Testis (tissue), 5 donors: ENCODE measurements around the gene C22orf23. TPM values are rescaled to one million over a fixed set of nuclear protein-coding genes. Genes with fewer than 3 reads are reported as not detected.

Experiments
- DNase-seq: peaks from one replicate; pipeline ENCODE4 v3.0.0-alpha.2; 2019
- H3K27ac ChIP-seq, 2 donors: fragments of 200-600 bp; sonication (generic); one replicate each; pipeline ENCODE4 v1.5.1; 2019
- H3K27me3 ChIP-seq: fragments of 200-600 bp; sonication (generic); one replicate; pipeline ENCODE4 v1.5.1; 2019
- H3K36me3 ChIP-seq: fragments of 200-600 bp; sonication (generic); one replicate; pipeline ENCODE4 v1.5.1; 2017; ENCODE audit warnings: low read depth; ENCODE audit errors: missing control alignments
- H3K4me1 ChIP-seq: fragments of 200-600 bp; sonication (generic); one replicate; pipeline ENCODE4 v1.5.1; 2019
- H3K4me3 ChIP-seq, 2 donors: fragments of 200-600 bp; sonication (generic); one replicate each; pipeline ENCODE4 v1.5.1; 2017 to 2019
- H3K9me3 ChIP-seq: fragments of 200-600 bp; sonication (generic); one replicate; pipeline ENCODE4 v1.5.1; 2017
- POLR2A ChIP-seq: fragments of 450-650 bp; IDR thresholded peaks from one replicate; pipeline ENCODE4 v1.6.1; 2017; ENCODE audit warnings: antibody characterized with exemption, mild to moderate bottlenecking, moderate library complexity
- WGBS, 2 donors: methylation state at CpG; one replicate each; pipeline ENCODE4 v1.1.5; 2018; 5-methylcytosine and 5-hydroxymethylcytosine counted together
- intact Hi-C: fragments of 100-400 bp; cut with DNase I; formaldehyde crosslinking; loops from one replicate; pipeline ENCODE4 v1.15.1; 2023; ENCODE audit warnings: low total_unique reads
- long read RNA-seq, 2 donors: transcript quantifications; one replicate each; lab custom pipeline, GENCODE V29; 2026
- polyA plus RNA-seq: library from polyadenylated mRNA; stranded (reverse); fragments of 350-450 nt; fragmentation: Illumina TruSeq; extraction: RNeasy Lipid Tissue Mini Kit (QIAGEN cat#74804); gene quantifications from one replicate; pipeline ENCODE4 v1.2.3, GENCODE V29; 2014; ENCODE audit warnings: low read depth, low replicate concordance; ENCODE audit not compliant: insufficient read depth
- total RNA-seq, 2 donors: library from RNA; depleted of rRNA; stranded (reverse); fragments of >200 nt; gene quantifications; one replicate each; pipeline ENCODE4 v1.2.3, GENCODE V29; 2016
- TF ChIP-seq, protein P1 (sequence below), 3 experiments: fragments of 450-650 bp in 2 of 3; fragments of 200-600 bp in 1 of 3; sonication (generic) in 1 of 3; IDR thresholded peaks; one replicate each; pipeline ENCODE4 v1.5.1; 2016 to 2019; ENCODE audit warnings: antibody characterized with exemption in 3 of 3, mild to moderate bottlenecking in 2 of 3, moderate library complexity in 1 of 3

The C22orf23 gene
- total RNA-seq (10 to 100 TPM; 50.9 to 70.9 TPM), polyA plus RNA-seq (241 TPM)
- long read RNA-seq, donor 1, partial matches to known transcripts: 10 of 10 reads
- long read RNA-seq, donor 1, other reads (novel, unspliced or antisense): 0 of 10 reads
- long read RNA-seq, donor 2: 0 reads

DNA sequence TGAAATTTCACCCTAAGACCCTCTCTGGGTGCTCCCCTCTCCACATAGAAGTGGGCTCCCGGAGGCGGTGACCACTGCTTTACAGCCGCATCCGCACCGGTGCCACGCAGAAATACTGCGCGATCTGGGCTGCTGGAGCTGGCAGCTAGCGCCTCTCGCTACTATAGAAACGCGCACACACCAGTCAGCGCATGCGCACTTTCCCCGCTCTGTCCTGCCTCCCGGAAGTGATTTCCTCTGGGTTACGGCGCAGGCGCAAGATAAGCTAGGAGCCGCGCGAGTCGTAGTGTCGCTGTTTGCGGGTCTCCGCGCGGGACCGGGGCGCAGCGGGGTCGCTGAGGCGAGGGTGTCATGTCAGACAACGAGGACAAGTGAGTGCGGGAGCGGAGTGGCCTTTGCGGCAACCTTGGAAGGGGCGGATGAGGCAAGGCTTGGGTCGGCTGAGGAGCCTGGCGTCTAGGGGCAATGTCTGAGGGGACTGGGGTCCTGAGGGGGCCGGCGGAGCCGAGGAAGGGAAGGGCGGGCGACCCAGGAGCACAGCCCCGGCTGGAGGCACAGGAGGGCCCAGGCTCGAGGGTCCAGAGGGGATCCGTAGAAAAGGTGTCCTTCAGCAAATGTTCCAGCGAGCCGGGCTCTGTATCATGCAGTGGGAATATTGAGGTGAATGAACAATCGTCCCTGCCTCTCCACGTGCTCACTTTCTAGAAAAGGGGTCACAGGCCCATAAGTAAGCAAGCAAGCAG is at the start of gene C22orf23, which contains the start of gene POLR2F:
Gene C22orf23 (minus strand): TSS at position 165 of the 743 bp plus-strand sequence. CDS start 452 bp downstream, outside the sequence.
Gene POLR2F (plus strand): TSS at position 263 of the 743 bp plus-strand sequence. CDS start 89 bp downstream, at position 352.
- Histone ChIP-seq H3K4me1 (peaks cover 14% of the 10 kb centered on the region), H3K9me3 (no peaks in the 10 kb centered on the region), H3K36me3 (no peaks in the 10 kb centered on the region), H3K27ac (peak within 1 kb of the TSS; percentile 31 to 46), H3K27me3 (no peaks in the 10 kb centered on the region), H3K4me3 (peak within 1 kb of the TSS; percentile 87 to 88)
- WGBS, 2 donors: 0 to 1% methylated on average over 29 to 52 of the region's 52 CpGs
- TF ChIP-seq, protein P1, sequence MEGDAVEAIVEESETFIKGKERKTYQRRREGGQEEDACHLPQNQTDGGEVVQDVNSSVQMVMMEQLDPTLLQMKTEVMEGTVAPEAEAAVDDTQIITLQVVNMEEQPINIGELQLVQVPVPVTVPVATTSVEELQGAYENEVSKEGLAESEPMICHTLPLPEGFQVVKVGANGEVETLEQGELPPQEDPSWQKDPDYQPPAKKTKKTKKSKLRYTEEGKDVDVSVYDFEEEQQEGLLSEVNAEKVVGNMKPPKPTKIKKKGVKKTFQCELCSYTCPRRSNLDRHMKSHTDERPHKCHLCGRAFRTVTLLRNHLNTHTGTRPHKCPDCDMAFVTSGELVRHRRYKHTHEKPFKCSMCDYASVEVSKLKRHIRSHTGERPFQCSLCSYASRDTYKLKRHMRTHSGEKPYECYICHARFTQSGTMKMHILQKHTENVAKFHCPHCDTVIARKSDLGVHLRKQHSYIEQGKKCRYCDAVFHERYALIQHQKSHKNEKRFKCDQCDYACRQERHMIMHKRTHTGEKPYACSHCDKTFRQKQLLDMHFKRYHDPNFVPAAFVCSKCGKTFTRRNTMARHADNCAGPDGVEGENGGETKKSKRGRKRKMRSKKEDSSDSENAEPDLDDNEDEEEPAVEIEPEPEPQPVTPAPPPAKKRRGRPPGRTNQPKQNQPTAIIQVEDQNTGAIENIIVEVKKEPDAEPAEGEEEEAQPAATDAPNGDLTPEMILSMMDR (IDR thresholded peaks at IDR 0.05): no peak
- peak; percentile 23 for TF ChIP-seq POLR2A
- intact Hi-C loops: no loop called here
- peak; percentile 97 for DNase-seq

DNA sequence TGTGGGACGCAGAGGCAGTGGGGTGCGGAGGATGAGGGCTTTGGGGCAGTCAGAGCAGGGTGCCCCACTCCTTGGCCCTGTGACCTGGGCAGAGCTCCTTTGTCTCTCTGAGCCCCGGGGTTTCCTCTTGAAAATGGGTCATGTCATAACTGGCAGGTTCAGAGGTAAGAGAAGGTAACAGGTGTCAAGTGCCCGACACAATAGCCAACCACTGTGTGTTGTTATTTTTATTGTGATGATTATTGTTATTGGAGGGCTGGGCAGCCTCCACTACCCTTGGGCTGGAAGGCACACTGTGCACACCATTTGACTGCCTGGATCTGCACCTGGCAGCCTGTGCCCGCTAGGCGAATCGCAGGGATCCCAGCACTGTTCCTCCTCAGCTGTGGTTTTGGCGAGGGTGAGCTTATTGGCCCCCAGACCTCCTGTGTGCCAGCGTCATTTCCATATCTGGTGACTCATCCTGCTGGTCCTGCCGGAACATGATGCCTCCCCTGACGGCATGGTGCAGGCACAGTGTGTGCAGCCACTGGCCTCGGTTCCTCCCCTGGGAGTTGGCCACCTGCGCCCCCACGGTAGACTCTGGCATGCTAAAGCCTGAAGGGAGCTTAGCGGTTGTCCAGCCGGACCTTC is 46.4 kb upstream of the C22orf23 start:
- H3K27ac ChIP-seq: no peak overlapping the region

DNA sequence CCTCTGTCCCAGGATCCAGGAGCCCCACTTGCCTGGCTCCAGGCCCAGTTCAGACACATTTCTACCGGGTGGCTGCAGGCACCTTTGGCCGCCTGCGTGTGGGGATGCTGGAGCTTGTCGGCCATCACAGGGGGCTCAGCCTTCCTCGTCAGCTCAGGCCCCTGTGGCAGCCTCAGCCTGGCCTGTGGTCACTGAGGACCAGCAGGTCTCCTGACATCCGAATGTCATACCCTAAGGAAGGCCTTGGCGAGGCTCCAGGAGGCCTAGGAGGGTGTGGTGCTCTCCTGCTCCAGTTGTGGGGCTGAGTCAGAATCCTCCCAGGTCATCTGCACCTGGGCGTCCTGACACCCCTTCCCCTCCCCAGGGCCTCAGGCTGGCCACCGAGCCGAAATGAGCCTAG is 45.8 kb upstream of the C22orf23 start:
- 77% methylated on average over 10 of the region's 10 CpGs; no CpG with 5 or more reads in 1 of the 2 donors for WGBS, 2 donors
- intact Hi-C loops: no loop called here
- TF ChIP-seq, protein P1 (IDR thresholded peaks at IDR 0.05): no peak
- no peak for TF ChIP-seq POLR2A
- H3K36me3 ChIP-seq: no peaks in the 10 kb centered on the region
- no peak for DNase-seq
- no peaks in the 10 kb centered on the region for H3K9me3 ChIP-seq
- no peak overlapping the region for H3K27ac ChIP-seq
- H3K4me3 ChIP-seq: no peak overlapping the region
- no peaks in the 10 kb centered on the region for H3K27me3 ChIP-seq
- no peaks in the 10 kb centered on the region for H3K4me1 ChIP-seq

More for the DNA sequence above, 46.4 kb upstream of the C22orf23 start:
- no peaks in the 10 kb centered on the region for H3K27me3 ChIP-seq
- H3K36me3 ChIP-seq: no peaks in the 10 kb centered on the region
- DNase-seq: no peak
- no peaks in the 10 kb centered on the region for H3K4me1 ChIP-seq
- H3K4me3 ChIP-seq: no peak overlapping the region
- intact Hi-C loops: no loop called here
- TF ChIP-seq, protein P1 (IDR thresholded peaks at IDR 0.05): no peak
- no peak for TF ChIP-seq POLR2A
- no peaks in the 10 kb centered on the region for H3K9me3 ChIP-seq
- 65 to 76% methylated on average over 12 to 16 of the region's 16 CpGs for WGBS, 2 donors

DNA sequence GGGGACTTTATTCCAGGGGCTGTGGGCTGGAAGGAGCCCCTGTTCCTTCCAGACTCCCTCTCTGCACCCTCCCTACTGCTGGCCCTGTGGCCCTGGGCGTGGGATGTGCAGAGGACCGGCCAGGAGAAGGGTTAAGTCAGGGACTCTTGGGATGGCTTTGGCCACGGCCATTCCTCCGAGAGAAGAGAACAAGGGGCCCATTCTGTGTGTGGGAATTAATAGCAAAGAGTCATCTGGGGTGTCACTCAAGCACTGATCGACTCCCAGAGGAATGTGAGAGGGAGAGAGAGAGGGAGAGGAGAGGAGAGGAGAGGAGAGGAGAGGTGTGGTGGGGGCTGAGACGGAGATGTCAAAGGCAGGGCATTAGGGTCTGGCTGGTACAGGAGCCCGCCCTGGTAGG is 45.1 kb upstream of the C22orf23 start:
- DNase-seq: no peak
- no peaks in the 10 kb centered on the region for H3K9me3 ChIP-seq
- intact Hi-C loops: no loop called here
- no peak overlapping the region for H3K27ac ChIP-seq
- no peaks in the 10 kb centered on the region for H3K36me3 ChIP-seq
- no peak for TF ChIP-seq POLR2A
- TF ChIP-seq, protein P1 (IDR thresholded peaks at IDR 0.05): no peak
- 57 to 63% methylated on average over 7 of the region's 7 CpGs for WGBS, 2 donors
- no peak overlapping the region for H3K4me3 ChIP-seq
- H3K4me1 ChIP-seq: no peaks in the 10 kb centered on the region
- H3K27me3 ChIP-seq: no peaks in the 10 kb centered on the region
